B cell (primary cell): ENCODE data around the gene PHEX.

Experiments
- EZH2 ChIP-seq: IDR thresholded peaks from 2 replicates; pipeline ENCODE4 v1.6.1; 2012; ENCODE audit warnings: borderline replicate concordance, low read depth, mild to moderate bottlenecking, moderate library complexity, low read length; ENCODE audit not compliant: insufficient read depth, poor library complexity, severe bottlenecking
- TF ChIP-seq, protein P1 (sequence below): fragments of 200-600 bp; IDR thresholded peaks from one replicate; pipeline ENCODE4 v1.8.0; 2022; ENCODE audit warnings: antibody characterized with exemption, mild to moderate bottlenecking

DNA sequence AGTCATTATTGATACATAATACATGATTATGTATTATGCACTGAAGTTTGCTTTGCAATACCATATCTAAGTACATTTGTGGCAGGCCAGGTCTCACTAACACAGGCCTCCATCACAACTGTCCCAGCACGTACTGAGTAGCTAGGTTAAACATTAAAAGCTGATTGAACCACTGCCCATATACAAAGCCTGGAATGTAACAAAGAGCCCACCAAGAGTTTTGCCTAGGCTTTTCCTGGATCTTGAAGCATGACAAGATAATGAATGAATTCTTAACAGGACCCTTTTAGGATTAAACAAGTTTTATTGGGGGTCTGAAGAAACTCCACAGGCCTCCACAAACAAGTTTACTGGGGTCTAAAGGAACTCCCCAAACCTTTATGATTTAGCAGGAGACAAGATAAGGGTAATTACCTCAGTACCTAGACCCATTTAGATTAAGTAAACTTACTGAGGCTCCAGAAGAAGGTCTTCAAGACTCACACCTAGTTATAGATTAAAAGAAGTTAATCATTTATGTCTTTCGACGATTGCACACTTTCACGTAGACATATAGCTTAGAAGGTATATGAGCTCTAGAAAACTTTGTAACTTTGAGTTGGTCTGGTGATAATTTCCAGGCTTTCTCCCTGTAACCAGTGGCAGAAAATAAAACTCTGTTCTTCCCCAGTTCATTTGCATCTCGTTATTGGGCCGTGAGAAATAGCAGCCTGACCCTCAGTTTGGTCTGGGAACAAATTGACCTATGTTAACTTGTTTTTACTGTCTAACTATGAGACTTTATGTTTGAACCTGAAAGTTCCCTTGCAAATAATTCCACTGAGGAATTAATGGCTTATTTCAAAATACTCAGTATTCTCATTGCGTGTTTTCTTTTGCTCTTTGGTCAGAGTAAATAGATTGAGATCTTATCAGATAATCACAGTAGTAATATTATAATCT lies 84.8 kb downstream of the PHEX start:
- TF ChIP-seq, protein P1, sequence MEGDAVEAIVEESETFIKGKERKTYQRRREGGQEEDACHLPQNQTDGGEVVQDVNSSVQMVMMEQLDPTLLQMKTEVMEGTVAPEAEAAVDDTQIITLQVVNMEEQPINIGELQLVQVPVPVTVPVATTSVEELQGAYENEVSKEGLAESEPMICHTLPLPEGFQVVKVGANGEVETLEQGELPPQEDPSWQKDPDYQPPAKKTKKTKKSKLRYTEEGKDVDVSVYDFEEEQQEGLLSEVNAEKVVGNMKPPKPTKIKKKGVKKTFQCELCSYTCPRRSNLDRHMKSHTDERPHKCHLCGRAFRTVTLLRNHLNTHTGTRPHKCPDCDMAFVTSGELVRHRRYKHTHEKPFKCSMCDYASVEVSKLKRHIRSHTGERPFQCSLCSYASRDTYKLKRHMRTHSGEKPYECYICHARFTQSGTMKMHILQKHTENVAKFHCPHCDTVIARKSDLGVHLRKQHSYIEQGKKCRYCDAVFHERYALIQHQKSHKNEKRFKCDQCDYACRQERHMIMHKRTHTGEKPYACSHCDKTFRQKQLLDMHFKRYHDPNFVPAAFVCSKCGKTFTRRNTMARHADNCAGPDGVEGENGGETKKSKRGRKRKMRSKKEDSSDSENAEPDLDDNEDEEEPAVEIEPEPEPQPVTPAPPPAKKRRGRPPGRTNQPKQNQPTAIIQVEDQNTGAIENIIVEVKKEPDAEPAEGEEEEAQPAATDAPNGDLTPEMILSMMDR = no peak
- no peak for TF ChIP-seq EZH2
